Activated T-helper 1 cell treated with Interleukin-2 at 50 U/mL for 16 hours (primary cell): ENCODE measurements around the gene SERPINB12.

ENCODE experiments used
- DNase-seq: peaks from one replicate; pipeline ENCODE4 v3.0.0-alpha.2; 2020; ENCODE audit warnings: low read depth

Gene SERPINB12

DNA sequence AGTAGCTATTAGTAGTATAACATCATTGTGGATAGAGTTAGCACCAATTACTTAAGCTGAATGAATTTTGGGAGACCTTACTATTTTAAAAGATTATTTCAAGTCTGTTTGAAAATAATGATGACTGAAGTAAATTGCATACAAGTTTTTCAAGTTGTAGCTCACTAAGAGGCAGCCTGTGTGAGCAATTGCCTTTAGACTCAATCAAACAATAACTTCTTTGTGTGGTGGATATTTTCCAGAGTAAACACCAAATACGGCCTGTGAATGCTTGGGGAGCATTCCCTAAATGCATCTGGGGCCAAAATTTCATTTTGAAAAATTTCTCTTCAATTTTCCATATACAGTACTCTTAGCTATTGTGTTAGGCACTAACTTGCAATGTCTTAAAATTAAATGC lies 7.9 kb downstream of the SERPINB12 start:
- no peak for DNase-seq

DNA sequence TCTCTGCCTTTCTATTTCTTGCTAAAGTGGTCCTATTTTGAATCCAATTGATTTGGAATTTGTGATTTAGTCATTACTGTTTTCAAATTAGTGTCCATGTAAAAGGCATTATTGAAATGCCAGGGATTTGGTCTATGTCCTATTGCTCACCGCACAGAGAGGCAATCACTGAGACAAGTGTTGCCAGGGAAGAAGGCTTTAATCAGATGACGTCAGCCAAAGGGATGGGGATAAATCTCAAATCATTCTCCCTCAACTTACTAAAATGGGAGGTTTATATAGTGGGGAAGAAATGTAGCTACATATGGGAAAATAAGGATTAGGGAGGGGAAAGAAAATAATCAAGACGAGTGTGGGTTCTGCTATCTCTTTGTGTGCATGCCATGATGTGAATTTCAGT lies 9.6 kb downstream of the SERPINB12 start:
- no peak for DNase-seq

DNA sequence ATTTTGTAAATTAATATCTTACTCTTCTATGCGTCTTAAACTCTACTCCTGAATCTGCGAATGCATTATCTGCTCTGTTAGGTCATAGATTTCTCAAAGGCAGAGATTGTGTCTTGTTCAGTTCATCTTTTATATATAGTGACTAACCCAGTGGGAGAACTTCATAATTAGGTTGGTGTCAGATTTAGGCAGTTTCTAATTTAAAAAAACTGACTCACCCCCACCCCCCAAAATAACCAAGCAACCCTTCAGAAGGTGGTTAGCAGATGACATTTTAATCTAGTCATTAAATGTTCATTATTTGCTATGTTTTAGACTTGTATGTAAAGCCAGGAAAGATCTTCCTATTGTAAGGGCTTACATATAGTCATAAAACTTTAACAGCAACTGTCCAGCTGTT lies 10.4 kb downstream of the SERPINB12 start:
- no peak for DNase-seq

DNA sequence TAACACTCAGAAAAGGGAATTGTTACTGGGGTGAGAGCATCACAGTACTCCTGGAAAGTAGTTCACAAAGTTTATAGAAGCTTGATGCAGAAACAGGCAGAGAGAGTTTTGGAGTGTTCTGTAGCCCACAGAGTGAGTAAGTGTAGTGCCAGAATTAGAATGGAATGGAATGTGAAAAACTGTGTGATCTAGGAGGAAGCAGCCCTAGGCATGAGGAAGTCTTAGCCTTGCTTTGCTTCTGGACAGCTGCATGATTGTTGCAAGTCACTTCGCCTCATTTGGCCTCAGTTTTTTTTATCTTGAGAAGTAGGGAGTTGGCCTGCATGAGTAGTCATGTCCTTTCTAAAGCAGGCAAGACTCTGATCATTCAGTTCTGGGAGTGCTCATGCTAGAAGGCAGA lies 10.9 kb downstream of the SERPINB12 start:
- DNase-seq = no peak

DNA sequence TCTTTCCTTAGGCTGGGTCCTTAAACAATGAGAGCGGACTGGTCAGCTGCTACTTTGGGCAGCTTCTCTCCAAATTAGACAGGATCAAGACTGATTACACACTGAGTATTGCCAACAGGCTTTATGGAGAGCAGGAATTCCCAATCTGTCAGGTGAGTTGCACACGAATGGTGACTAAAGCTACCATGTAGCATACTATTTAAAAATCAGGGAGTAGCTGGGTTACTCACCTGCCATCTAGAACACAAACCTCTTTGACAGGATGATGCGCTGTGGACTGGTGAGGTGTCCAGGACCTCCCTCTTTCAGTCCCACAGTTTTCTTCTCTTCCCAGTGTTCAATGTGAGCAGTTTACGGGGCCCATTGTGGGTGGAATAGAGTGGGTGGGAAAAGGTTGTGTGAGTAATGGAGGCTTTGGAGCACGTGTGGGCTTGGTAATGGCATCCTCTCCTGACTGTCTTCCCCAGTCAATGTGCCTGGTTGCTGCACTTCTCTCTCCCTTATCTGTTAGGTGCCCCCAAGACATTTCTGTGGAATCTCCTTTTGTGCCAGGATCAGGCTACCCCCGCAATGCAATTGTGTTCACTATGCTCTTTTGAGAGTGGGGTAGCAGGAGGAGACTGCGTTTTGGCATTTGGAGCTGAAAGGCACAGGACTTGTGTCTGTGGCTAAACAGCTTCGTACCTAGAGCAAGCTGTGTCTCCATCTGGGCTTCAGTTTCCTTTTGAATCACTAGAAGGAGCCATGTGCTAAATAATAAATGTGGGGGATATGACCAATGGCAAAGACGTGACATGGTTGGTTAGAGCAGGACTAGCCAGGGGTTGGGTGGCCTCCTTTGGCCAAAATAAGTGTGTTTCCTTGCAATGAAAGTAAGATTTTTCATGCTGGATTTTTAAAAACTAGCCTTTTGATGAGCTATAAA lies 17.7 kb downstream of the SERPINB12 start:
- no peak for DNase-seq

GRCh38 chr18:63562284-63562683 lies 20.1 kb downstream of the SERPINB12 start:
- DNase-seq = no peak

GRCh38 chr18:63564021-63564420 lies 21.9 kb downstream of the SERPINB12 start:
- no peak for DNase-seq

DNA sequence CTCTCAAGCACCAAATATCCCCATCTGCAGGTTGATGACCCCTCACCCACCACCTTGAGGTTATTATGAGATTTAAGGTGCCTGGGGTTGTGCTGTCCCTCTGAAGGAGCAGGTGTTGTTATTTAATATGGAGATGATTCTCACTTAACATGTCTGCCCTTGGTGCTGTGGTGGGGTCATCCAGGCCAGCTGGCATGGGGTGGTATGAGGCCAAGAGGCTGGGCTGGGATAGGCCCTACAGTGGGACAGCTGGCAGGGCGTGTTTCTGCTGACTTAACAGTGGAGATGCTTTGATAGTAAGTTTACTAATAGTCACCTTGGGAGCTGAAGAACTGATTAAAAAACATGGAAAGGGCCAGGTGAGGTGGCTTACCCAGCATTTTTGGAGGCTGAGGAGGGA lies 22.4 kb downstream of the SERPINB12 start:
- DNase-seq = no peak

DNA sequence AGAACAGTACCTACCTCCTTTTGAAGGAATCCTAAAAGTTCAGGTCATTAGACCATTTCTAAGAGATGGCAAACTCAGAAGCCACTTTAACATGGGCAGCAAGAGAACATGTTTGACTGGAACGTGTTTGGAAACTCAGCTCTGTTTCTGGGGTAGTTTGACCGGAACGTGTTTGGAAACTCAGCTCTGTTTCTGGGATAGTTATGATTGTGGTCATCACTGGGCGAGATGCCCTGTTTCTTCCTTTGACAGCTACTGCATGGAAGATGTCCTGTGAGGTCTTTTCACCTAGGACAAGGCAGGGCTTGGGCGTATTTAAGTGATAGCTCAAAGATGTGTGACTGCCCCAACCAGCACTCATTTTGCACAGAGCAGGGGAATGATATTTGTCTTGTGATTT lies 25.1 kb downstream of the SERPINB12 start:
- no peak for DNase-seq

- DNase-seq = no peak
Measured at GRCh38 chr18:63567825-63568224, 25.7 kb downstream of the SERPINB12 start.

DNA sequence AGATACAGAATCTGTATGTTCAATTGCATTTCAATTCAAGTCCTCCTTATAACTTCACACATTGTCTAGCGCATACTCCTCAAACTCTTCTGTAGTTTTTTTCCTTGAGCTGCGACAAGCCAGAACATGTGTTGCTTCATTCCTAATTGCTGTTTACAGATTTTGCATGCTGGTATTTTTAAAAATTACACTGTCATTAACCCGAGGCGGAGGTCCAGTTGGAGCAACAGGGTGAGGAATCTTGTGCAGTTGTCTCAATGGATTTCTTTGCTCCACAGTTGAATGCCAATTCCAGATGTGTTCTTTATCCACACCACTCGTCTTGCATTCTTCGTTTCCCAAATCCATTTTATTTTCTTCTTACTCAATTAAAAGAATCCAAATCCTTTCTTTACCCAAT lies 28.6 kb downstream of the SERPINB12 start:
- no peak for DNase-seq

DNA sequence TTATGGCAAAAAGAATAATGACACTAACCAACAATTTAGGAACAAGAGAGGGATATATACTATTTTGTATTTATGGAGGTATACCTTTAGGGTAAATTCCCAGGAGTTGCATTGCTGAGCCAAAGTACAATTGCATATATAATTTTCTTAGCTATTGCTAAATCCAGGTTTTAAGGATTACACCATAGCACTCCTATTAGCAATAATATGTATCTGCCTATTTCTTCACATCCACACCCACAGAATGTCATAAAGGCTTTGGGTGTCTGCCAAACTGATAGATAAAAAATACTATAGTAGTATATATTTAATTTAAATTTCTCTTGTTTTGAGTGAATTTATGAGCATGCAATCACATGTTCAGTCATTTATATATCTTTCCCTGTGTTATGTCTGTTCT lies 33.5 kb downstream of the SERPINB12 start:
- DNase-seq = no peak

- DNase-seq = no peak
Measured at GRCh38 chr18:63578357-63578958, 36.3 kb downstream of the SERPINB12 start.

DNA sequence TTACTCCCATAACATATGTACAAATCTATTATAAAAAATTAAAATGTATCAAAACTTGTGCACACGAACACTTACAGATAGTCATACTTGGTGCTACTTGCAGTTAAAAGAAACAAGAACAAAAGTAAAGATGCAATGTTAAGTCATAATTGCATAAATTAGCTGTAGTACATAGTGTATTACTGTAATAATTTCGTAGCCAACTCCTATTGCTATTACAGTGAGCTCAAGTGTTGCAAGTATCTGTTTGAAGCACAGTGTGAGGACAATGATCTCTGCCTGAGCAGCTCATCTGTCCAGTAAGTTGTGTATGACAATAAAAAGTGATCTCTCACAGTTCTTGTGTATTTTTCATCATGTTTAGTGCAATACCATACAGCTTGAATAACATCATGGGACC lies 37.4 kb downstream of the SERPINB12 start:
- DNase-seq = no peak

- DNase-seq = no peak
Measured at GRCh38 chr18:63585988-63586387, 43.8 kb downstream of the SERPINB12 start.

DNA sequence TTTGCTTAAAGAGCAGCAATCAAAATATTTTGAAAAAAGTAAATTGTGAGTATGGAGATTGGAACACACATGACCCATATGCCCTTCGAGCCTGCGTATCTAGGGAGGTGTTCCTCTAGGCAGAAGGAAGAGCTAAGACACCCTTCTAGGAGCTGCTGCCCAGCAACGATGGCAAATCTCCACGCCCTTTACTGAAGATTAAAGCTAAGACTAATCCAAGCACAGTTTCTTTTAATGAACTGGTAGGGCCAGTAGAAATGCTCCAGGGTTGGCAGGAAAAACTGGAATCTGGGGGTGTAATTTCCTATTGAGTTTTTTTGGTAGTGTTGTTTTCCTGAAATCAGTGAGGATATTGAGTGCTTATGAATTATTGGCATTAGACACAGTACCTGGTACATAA lies 44.3 kb downstream of the SERPINB12 start:
- no peak for DNase-seq

GRCh38 chr18:63586966-63587365 lies 44.8 kb downstream of the SERPINB12 start, which contains the start of gene SERPINB13:
Gene SERPINB13 (plus strand): TSS chr18:63587343. CDS start chr18:63588668, 1,325 bp downstream.
- no peak for DNase-seq

GRCh38 chr18:63588909-63589308 lies 46.7 kb downstream of the SERPINB12 start:
- no peak for DNase-seq

DNA sequence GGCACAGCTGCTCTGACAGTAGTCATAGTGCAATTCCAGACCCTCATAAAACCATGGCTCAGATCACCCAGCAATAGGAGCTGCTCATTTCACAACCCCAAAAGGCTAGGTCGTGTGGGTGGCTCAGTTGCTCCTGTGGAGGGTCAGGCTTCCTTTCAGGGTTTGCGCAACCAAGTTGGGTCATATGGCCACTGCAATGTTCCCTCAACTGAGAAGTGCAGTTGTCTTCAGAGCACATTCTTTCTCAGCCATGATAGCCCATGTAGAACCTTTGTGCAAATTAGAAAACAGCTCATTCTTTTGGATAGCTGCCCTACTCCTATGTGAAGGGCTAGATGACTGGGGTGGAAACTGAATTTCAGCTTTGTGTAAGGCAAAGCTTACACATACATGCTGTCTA lies 48.2 kb downstream of the SERPINB12 start:
- no peak for DNase-seq

DNA sequence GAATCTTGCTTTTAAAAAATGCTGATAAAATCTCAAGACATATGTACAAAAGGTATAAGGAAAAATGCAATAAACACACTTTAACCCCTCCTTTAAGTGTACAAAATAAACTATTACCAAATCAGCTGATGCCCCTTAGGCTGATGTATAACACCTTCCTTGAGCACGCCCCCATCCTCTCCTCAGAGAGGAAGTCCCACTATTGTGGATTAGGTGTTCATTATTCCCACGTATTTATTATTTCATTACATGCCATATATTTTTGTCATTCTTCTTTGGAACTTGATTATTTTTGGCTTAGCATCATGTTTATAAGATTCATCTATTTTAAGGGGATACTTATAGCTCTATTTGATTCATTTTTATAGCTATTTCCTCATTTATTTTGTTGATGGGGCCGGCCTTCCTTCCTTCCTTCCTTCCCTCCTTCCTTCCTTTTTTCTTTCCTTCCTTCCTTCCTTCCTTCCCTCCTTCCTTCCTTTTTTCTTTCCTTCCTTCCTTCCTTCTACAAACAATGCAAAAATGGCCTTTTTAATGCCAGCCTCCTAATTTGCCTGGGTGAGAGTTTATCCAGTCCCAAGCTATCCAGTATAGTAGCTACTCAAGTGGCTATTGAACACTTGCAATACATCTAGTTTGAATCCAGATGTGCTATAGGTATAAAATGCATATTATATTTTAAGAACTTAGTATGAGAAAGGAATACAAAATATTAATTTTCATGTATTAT lies 49.0 kb downstream of the SERPINB12 start:
- no peak for DNase-seq

DNA sequence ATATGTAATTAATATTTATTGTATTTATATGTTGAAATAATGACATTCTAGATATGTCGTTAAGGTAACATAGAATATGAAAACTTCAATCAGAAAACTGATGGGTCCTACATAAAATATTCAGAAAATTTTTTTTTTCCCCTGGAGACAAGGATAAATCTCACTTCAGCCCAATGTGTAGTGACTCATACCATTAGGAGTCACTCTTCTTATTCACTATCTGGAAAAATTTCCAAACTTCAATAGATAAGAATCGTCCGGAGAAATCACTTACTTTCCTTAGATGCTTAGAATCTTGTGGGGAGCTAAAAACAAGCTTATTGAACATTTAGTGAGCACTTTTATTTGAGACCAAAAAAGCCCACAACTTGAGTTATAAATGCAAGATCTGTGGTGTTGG lies 49.6 kb downstream of the SERPINB12 start:
- no peak for DNase-seq

GRCh38 chr18:63592471-63592870 lies 50.3 kb downstream of the SERPINB12 start:
- DNase-seq = no peak

- DNase-seq = no peak
Measured at GRCh38 chr18:63596964-63597363, 54.8 kb downstream of the SERPINB12 start.
